MM.1S (cell line): Measurements from ENCODE around the gene REXO4.

Experiments
- CTCF ChIP-seq: fragments of 300-600 bp; sonication (generic); IDR thresholded peaks from 2 replicates; pipeline ENCODE4 v1.5.1; 2016; ENCODE audit warnings: antibody characterized with exemption, low read length, mixed read lengths
- EZH2 ChIP-seq: fragments of 300-600 bp; sonication (generic); optimal IDR thresholded peaks from 2 replicates; pipeline ENCODE3; 2017; ENCODE audit warnings: low read depth, mild to moderate bottlenecking, antibody characterized with exemption, low read length, mixed read lengths

GRCh38 chr9:133424187-133424586, 6.4 kb upstream of the REXO4 start:
- TF ChIP-seq CTCF (no peak), EZH2 (no peak)
